ENCODE data around the gene RFC1. TPM values are rescaled to one million over a fixed set of nuclear protein-coding genes. Genes with fewer than 3 reads are reported as not detected.

Gene RFC1
- polyA plus RNA-seq, 1 donor from 2014 or later, result 20.7 TPM

- no peaks in the 10 kb centered on the region for H3F3A ChIP-seq (ENCODE audit: insufficient read depth, low read length, poor library complexity, severe bottlenecking)
- H3K9me3 ChIP-seq (ENCODE audit: low read length), result no peaks in the 10 kb centered on the region
- peaks cover 4% of the 10 kb centered on the region for H3K36me3 ChIP-seq (ENCODE audit: insufficient read depth, low read length)
- H3K27ac ChIP-seq (ENCODE audit: low read length), result no peak overlapping the region
- H3K4me3 ChIP-seq (ENCODE audit: low read length), result no peak overlapping the region
- no peak for TF ChIP-seq EP300 (conservative IDR thresholded peaks at IDR 0.05; ENCODE audit: poor library complexity, severe bottlenecking)
- TF ChIP-seq, protein P1, sequence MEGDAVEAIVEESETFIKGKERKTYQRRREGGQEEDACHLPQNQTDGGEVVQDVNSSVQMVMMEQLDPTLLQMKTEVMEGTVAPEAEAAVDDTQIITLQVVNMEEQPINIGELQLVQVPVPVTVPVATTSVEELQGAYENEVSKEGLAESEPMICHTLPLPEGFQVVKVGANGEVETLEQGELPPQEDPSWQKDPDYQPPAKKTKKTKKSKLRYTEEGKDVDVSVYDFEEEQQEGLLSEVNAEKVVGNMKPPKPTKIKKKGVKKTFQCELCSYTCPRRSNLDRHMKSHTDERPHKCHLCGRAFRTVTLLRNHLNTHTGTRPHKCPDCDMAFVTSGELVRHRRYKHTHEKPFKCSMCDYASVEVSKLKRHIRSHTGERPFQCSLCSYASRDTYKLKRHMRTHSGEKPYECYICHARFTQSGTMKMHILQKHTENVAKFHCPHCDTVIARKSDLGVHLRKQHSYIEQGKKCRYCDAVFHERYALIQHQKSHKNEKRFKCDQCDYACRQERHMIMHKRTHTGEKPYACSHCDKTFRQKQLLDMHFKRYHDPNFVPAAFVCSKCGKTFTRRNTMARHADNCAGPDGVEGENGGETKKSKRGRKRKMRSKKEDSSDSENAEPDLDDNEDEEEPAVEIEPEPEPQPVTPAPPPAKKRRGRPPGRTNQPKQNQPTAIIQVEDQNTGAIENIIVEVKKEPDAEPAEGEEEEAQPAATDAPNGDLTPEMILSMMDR (IDR thresholded peaks at IDR 0.05; ENCODE audit: poor library complexity, severe bottlenecking), result no peak
- TF ChIP-seq TAF1 (IDR thresholded peaks at IDR 0.05; ENCODE audit: low read depth), result no peak
- no peak for TF ChIP-seq SMC3 (conservative IDR thresholded peaks at IDR 0.05; ENCODE audit: poor library complexity)
- no peak for TF ChIP-seq REST (IDR thresholded peaks at IDR 0.05; ENCODE audit: borderline replicate concordance)
- no peak for TF ChIP-seq MXI1 (conservative IDR thresholded peaks at IDR 0.05; ENCODE audit: poor library complexity, severe bottlenecking)
- no peak for TF ChIP-seq RAD21 (conservative IDR thresholded peaks at IDR 0.05)
- no peak for TF ChIP-seq POLR2AphosphoS5 (IDR thresholded peaks at IDR 0.05)
- TF ChIP-seq EZH2 (IDR thresholded peaks at IDR 0.05; ENCODE audit: borderline replicate concordance, insufficient read depth, low read length, poor library complexity, severe bottlenecking), result no peak
- no peaks in the 10 kb centered on the region for H3K9me2 ChIP-seq (ENCODE audit: insufficient read depth, low read length)
- peaks cover 19% of the 10 kb centered on the region for H3K79me2 ChIP-seq (replicated peaks; ENCODE audit: insufficient read depth, low read length)
- no peaks in the 10 kb centered on the region for H3K27me3 ChIP-seq (ENCODE audit: insufficient read depth, low read depth, low read length)
- H3K4me2 ChIP-seq (ENCODE audit: low read length), result no peak overlapping the region
- no peak overlapping the region for H2AFZ ChIP-seq (ENCODE audit: low read depth, low read length)
- H3K9ac ChIP-seq (ENCODE audit: low read length), result no peak overlapping the region
- no peaks in the 10 kb centered on the region for H4K20me1 ChIP-seq (ENCODE audit: insufficient read depth)
Measured at GRCh38 chr4:39335566-39335965, 30.6 kb downstream of the RFC1 start.

- H3K27me3 ChIP-seq (ENCODE audit: insufficient read depth, low read depth, low read length), result no peaks in the 10 kb centered on the region
- no peaks in the 10 kb centered on the region for H4K20me1 ChIP-seq (ENCODE audit: insufficient read depth)
- TF ChIP-seq RAD21 (conservative IDR thresholded peaks at IDR 0.05), result no peak
- no peak for TF ChIP-seq POLR2AphosphoS5 (IDR thresholded peaks at IDR 0.05)
- no peak for TF ChIP-seq REST (IDR thresholded peaks at IDR 0.05; ENCODE audit: borderline replicate concordance)
- no peak for TF ChIP-seq SMC3 (conservative IDR thresholded peaks at IDR 0.05; ENCODE audit: poor library complexity)
- TF ChIP-seq EZH2 (IDR thresholded peaks at IDR 0.05; ENCODE audit: borderline replicate concordance, insufficient read depth, low read length, poor library complexity, severe bottlenecking), result no peak
- no peak for TF ChIP-seq TAF1 (IDR thresholded peaks at IDR 0.05; ENCODE audit: low read depth)
- TF ChIP-seq EP300 (conservative IDR thresholded peaks at IDR 0.05; ENCODE audit: poor library complexity, severe bottlenecking), result no peak
- no peak for TF ChIP-seq MXI1 (conservative IDR thresholded peaks at IDR 0.05; ENCODE audit: poor library complexity, severe bottlenecking)
- TF ChIP-seq, protein P1 (IDR thresholded peaks at IDR 0.05; ENCODE audit: poor library complexity, severe bottlenecking), result no peak
- H3K27ac ChIP-seq (ENCODE audit: low read length), result no peak overlapping the region
- H3F3A ChIP-seq (ENCODE audit: insufficient read depth, low read length, poor library complexity, severe bottlenecking), result no peaks in the 10 kb centered on the region
- H2AFZ ChIP-seq (ENCODE audit: low read depth, low read length), result no peak overlapping the region
- H3K9me3 ChIP-seq (ENCODE audit: low read length), result no peaks in the 10 kb centered on the region
- no peaks in the 10 kb centered on the region for H3K36me3 ChIP-seq (ENCODE audit: insufficient read depth, low read length)
- peaks cover 16% of the 10 kb centered on the region for H3K79me2 ChIP-seq (replicated peaks; ENCODE audit: insufficient read depth, low read length)
- no peak overlapping the region for H3K9ac ChIP-seq (ENCODE audit: low read length)
- H3K9me2 ChIP-seq (ENCODE audit: insufficient read depth, low read length), result no peaks in the 10 kb centered on the region
- H3K4me2 ChIP-seq (ENCODE audit: low read length), result no peak overlapping the region
- no peak overlapping the region for H3K4me3 ChIP-seq (ENCODE audit: low read length)
Measured at GRCh38 chr4:39331191-39331590, 35.0 kb downstream of the RFC1 start.

All from neural cell (in vitro differentiated cells).